ENCODE results near the gene LPAR6. TPM values are rescaled to one million over a fixed set of nuclear protein-coding genes. Genes with fewer than 3 reads are reported as not detected.

LPAR6 gene
- total and polyA plus RNA-seq, 8 donors = 20.6 to 59.0 (median 47.9) TPM

DNA sequence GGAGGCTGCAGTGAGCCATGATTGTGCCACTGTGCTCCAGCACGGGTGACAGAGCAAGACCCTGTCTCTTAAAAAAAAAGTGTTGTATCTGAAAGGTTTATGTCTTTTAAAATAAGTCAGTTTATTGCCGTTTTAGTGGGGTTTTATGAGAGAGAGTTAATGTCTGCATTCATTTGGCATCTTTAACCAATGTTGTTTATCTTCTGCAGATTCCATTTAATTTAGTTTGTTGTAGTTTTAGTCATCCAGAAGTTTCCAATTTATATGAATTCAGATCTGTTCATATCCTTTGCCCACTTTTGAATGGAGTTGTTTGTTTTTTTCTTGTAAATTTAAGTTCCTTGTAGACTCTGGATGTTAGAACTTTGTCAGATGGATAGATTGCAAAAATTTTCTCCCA, 36.7 kb upstream of the LPAR6 start:
- intact Hi-C loops (cut with DNase I) = no loop called here
- no peaks in the 10 kb centered on the region for H3K27me3 ChIP-seq
- no peak for ATAC-seq
- peaks cover 0 to 13% of the 10 kb centered on the region in 2 donors for H3K9me3 ChIP-seq
- peaks cover 15 to 45% of the 10 kb centered on the region in 2 donors for H3K4me1 ChIP-seq
- peaks cover 0 to 13% of the 10 kb centered on the region in 2 donors for H3K36me3 ChIP-seq
- no peak overlapping the region for H3K4me3 ChIP-seq
- TF ChIP-seq, protein P1, sequence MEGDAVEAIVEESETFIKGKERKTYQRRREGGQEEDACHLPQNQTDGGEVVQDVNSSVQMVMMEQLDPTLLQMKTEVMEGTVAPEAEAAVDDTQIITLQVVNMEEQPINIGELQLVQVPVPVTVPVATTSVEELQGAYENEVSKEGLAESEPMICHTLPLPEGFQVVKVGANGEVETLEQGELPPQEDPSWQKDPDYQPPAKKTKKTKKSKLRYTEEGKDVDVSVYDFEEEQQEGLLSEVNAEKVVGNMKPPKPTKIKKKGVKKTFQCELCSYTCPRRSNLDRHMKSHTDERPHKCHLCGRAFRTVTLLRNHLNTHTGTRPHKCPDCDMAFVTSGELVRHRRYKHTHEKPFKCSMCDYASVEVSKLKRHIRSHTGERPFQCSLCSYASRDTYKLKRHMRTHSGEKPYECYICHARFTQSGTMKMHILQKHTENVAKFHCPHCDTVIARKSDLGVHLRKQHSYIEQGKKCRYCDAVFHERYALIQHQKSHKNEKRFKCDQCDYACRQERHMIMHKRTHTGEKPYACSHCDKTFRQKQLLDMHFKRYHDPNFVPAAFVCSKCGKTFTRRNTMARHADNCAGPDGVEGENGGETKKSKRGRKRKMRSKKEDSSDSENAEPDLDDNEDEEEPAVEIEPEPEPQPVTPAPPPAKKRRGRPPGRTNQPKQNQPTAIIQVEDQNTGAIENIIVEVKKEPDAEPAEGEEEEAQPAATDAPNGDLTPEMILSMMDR (IDR thresholded peaks at IDR 0.05) = no peak
- H3K27ac ChIP-seq = peak overlapping the region in 1 of 2 donors; percentile 71
- DNase-seq = no peak

DNA sequence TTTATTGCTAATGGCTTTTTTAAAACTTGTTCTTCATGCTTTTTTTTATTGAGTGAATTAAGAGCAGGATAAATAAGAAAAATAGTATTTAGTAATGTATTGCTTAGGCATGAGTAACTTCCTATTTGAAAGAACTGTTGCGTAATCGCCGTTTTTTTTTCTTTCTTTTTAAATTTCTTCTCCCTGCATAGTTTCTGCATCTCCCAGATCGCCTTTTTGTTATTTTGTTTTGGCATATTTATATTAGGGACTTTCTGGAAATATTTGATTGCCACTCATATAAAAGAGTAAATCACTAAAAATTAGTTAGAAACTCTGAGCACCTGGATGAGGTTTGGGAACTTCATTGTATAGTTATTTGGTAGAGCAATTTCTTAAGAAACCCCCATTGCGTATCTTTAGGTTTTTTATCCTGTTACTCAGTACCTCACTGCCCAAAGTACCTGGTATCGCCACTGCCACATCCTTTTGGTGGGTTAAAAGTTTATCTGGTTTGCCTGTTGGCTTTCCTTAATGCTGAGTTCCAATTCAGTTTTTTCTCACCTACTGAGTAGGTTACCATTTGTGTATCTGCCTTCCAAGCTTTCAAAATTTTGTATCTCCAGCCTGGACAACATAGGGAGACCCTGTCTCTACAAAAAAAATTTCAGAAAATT, 36.2 kb upstream of the LPAR6 start:
- DNase-seq (peak in 1 of 4 donors; percentile 22), ATAC-seq (peak; percentile 67)
- Histone ChIP-seq H3K36me3 (peaks cover 0 to 8% of the 10 kb centered on the region in 2 donors), H3K4me3 (peak overlapping the region in 1 of 2 donors; percentile 5), H3K4me1 (peaks cover 15 to 45% of the 10 kb centered on the region in 2 donors), H3K27me3 (no peaks in the 10 kb centered on the region), H3K9me3 (peaks cover 0 to 13% of the 10 kb centered on the region in 2 donors), H3K27ac (peak overlapping the region; percentile 33 to 71)
- TF ChIP-seq, protein P1 (IDR thresholded peaks at IDR 0.05) = no peak
- intact Hi-C loops (cut with DNase I) = no loop called here

DNA sequence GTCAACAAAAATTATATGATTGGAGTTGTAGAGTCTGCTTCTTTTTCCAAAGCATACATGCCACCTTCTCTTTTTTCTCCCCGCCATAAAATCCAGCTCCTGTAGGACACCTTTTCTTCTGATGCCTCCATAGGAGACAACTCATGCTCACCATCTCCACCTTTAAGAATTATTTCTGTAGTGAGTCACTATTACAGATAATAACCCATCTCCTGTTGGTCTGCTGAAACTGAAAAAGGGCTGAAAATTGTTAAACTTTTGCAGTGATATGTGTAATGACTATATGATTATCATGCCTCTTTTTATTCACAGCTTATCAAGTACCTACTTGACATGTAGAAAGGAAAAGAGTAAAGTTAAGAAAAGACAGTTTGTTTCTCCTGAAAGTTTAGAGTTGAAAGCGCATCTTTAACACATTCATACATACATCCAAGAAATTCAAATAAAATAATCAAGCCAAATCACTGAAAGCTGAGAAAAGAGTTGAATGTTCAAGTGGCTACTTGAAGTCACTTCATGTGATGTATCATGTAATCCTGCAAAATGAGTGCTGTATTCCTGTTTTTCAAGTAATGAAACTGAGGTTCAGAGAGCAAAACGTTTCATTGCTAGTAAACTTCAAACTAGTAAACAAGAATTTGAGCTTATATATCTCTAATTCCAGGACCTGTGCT, 35.5 kb upstream of the LPAR6 start:
- peaks cover 15 to 45% of the 10 kb centered on the region in 2 donors for H3K4me1 ChIP-seq
- ATAC-seq (peak; percentile 56), DNase-seq (peak in 1 of 4 donors; percentile 26)
- intact Hi-C loops (cut with DNase I) = no loop called here
- peak overlapping the region; percentile 33 to 71 for H3K27ac ChIP-seq
- peaks cover 0 to 13% of the 10 kb centered on the region in 2 donors for H3K9me3 ChIP-seq
- peak overlapping the region in 1 of 2 donors; percentile 5 for H3K4me3 ChIP-seq
- H3K27me3 ChIP-seq = no peaks in the 10 kb centered on the region
- H3K36me3 ChIP-seq = peaks cover 0 to 1% of the 10 kb centered on the region in 2 donors
- TF ChIP-seq, protein P1 (IDR thresholded peaks at IDR 0.05) = no peak

DNA sequence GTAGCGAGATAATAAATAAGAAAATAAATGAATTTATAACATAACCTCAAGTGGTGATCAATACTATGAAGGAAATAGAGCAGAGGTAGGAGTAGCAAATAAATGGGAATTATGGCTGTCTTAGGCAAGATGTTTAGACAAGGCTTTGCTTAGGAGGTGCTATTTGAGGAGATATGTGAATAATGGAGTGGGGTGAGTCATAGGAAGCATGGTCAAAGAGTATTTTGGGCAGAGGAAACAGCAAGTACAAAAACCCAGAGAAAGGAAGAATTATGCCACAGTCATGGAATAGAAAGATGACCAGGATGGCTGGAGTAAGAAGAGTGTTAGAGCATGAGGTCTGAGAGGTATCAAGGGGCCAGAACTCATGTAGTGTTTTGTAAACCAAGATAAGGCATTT, 33.6 kb upstream of the LPAR6 start:
- ATAC-seq = peak; percentile 70
- Histone ChIP-seq H3K9me3 (peaks cover 0 to 13% of the 10 kb centered on the region in 2 donors), H3K4me1 (peaks cover 15 to 45% of the 10 kb centered on the region in 2 donors), H3K27me3 (no peaks in the 10 kb centered on the region), H3K27ac (peak overlapping the region; percentile 23 to 46), H3K4me3 (no peak overlapping the region), H3K36me3 (no peaks in the 10 kb centered on the region)
- TF ChIP-seq, protein P1 (IDR thresholded peaks at IDR 0.05) = no peak
- intact Hi-C loops (cut with DNase I) = no loop called here
- DNase-seq = no peak
